Activated naive CD8-positive, alpha-beta T cell treated with anti-CD3 and anti-CD28 coated beads, Interleukin-2, amount 50 U/mL, for 24 hours (primary cell): ENCODE data around the gene BTBD18.

ENCODE experiments used
- ATAC-seq: fragments of 150-1000 bp; cut with Tn5 transposase; one replicate; pipeline ENCODE4 v1.10.0; 2021
- DNase-seq: peaks from one replicate; pipeline ENCODE4 v3.0.0; 2021
- H3K27ac Mint-ChIP-seq: one replicate; pipeline ENCODE4 v1.8.0; 2021; ENCODE audit warnings: mild to moderate bottlenecking, mixed read lengths
- H3K27me3 Mint-ChIP-seq: one replicate; pipeline ENCODE4 v1.8.0; 2021; ENCODE audit warnings: mixed read lengths
- H3K36me3 Mint-ChIP-seq: one replicate; pipeline ENCODE4 v1.8.0; 2021; ENCODE audit warnings: low read depth, mixed read lengths
- H3K4me1 Mint-ChIP-seq: one replicate; pipeline ENCODE4 v1.8.0; 2021; ENCODE audit warnings: mixed read lengths
- H3K4me3 Mint-ChIP-seq: one replicate; pipeline ENCODE4 v1.8.0; 2021; ENCODE audit warnings: mild to moderate bottlenecking, moderate library complexity, mixed read lengths
- H3K9me3 Mint-ChIP-seq: one replicate; pipeline ENCODE4 v1.8.0; 2021; ENCODE audit warnings: mixed read lengths

The BTBD18 gene

GRCh38 chr11:57781529-57781943 is 29.9 kb upstream of the BTBD18 start:
- no peak for DNase-seq
- H3K36me3 Mint-ChIP-seq = no peaks in the 10 kb centered on the region
- H3K4me1 Mint-ChIP-seq = peaks cover 18% of the 10 kb centered on the region
- no peaks in the 10 kb centered on the region for H3K27me3 Mint-ChIP-seq
- H3K9me3 Mint-ChIP-seq = no peaks in the 10 kb centered on the region
- H3K4me3 Mint-ChIP-seq = no peak overlapping the region
- H3K27ac Mint-ChIP-seq = no peak overlapping the region
- ATAC-seq = no peak

- DNase-seq (no peak), ATAC-seq (no peak)
- Mint-ChIP-seq H3K9me3 (no peaks in the 10 kb centered on the region), H3K27me3 (no peaks in the 10 kb centered on the region), H3K4me1 (peaks cover 23% of the 10 kb centered on the region), H3K27ac (no peak overlapping the region), H3K4me3 (no peak overlapping the region), H3K36me3 (no peaks in the 10 kb centered on the region)
These were observed 27.7 kb upstream of the BTBD18 start for GRCh38 chr11:57779276-57779675.

GRCh38 chr11:57778318-57779037 is 26.9 kb upstream of the BTBD18 start:
- H3K4me3 Mint-ChIP-seq = no peak overlapping the region
- H3K9me3 Mint-ChIP-seq = no peaks in the 10 kb centered on the region
- H3K27me3 Mint-ChIP-seq = no peaks in the 10 kb centered on the region
- DNase-seq (no peak), ATAC-seq (no peak)
- H3K27ac Mint-ChIP-seq = no peak overlapping the region
- H3K4me1 Mint-ChIP-seq = peaks cover 23% of the 10 kb centered on the region
- H3K36me3 Mint-ChIP-seq = no peaks in the 10 kb centered on the region

- H3K27ac Mint-ChIP-seq = no peak overlapping the region
These were observed 26.3 kb upstream of the BTBD18 start for GRCh38 chr11:57777969-57778317.

GRCh38 chr11:57776577-57777210 is 25.1 kb upstream of the BTBD18 start:
- ATAC-seq = no peak
- H3K9me3 Mint-ChIP-seq = no peaks in the 10 kb centered on the region
- H3K27me3 Mint-ChIP-seq = no peaks in the 10 kb centered on the region
- H3K4me1 Mint-ChIP-seq = peaks cover 16% of the 10 kb centered on the region
- no peaks in the 10 kb centered on the region for H3K36me3 Mint-ChIP-seq
- DNase-seq = no peak
- no peak overlapping the region for H3K27ac Mint-ChIP-seq
- H3K4me3 Mint-ChIP-seq = no peak overlapping the region

More at GRCh38 chr11:57777969-57778317, 26.3 kb upstream of the BTBD18 start:
- no peaks in the 10 kb centered on the region for H3K9me3 Mint-ChIP-seq
- ATAC-seq = no peak
- DNase-seq = no peak
- H3K4me1 Mint-ChIP-seq = peaks cover 23% of the 10 kb centered on the region
- no peak overlapping the region for H3K4me3 Mint-ChIP-seq
- H3K27me3 Mint-ChIP-seq = no peaks in the 10 kb centered on the region
- H3K36me3 Mint-ChIP-seq = no peaks in the 10 kb centered on the region

- no peaks in the 10 kb centered on the region for H3K36me3 Mint-ChIP-seq
- DNase-seq (no peak), ATAC-seq (no peak)
- H3K9me3 Mint-ChIP-seq = no peaks in the 10 kb centered on the region
- no peaks in the 10 kb centered on the region for H3K27me3 Mint-ChIP-seq
- no peak overlapping the region for H3K4me3 Mint-ChIP-seq
- H3K27ac Mint-ChIP-seq = no peak overlapping the region
- H3K4me1 Mint-ChIP-seq = peaks cover 10% of the 10 kb centered on the region
These were observed 24.5 kb upstream of the BTBD18 start for GRCh38 chr11:57776031-57776521.

GRCh38 chr11:57775491-57775890 is 23.9 kb upstream of the BTBD18 start:
- Mint-ChIP-seq H3K27ac (no peak overlapping the region), H3K9me3 (no peaks in the 10 kb centered on the region), H3K4me1 (peaks cover 10% of the 10 kb centered on the region), H3K4me3 (no peak overlapping the region), H3K27me3 (no peaks in the 10 kb centered on the region), H3K36me3 (no peaks in the 10 kb centered on the region)
- DNase-seq (no peak), ATAC-seq (no peak)

GRCh38 chr11:57773026-57773598 is 21.5 kb upstream of the BTBD18 start:
- H3K4me3 Mint-ChIP-seq = no peak overlapping the region
- no peaks in the 10 kb centered on the region for H3K9me3 Mint-ChIP-seq
- no peaks in the 10 kb centered on the region for H3K36me3 Mint-ChIP-seq
- ATAC-seq = no peak
- no peak for DNase-seq
- no peaks in the 10 kb centered on the region for H3K27me3 Mint-ChIP-seq
- H3K27ac Mint-ChIP-seq = no peak overlapping the region
- peaks cover 4% of the 10 kb centered on the region for H3K4me1 Mint-ChIP-seq

GRCh38 chr11:57772562-57772961 is 20.9 kb upstream of the BTBD18 start:
- DNase-seq (no peak), ATAC-seq (no peak)
- Mint-ChIP-seq H3K27me3 (no peaks in the 10 kb centered on the region), H3K4me3 (no peak overlapping the region), H3K9me3 (no peaks in the 10 kb centered on the region), H3K27ac (no peak overlapping the region), H3K4me1 (peaks cover 4% of the 10 kb centered on the region), H3K36me3 (no peaks in the 10 kb centered on the region)

- Mint-ChIP-seq H3K36me3 (peaks cover 2% of the 10 kb centered on the region), H3K9me3 (no peaks in the 10 kb centered on the region), H3K4me1 (peaks cover 4% of the 10 kb centered on the region), H3K27me3 (no peaks in the 10 kb centered on the region), H3K27ac (no peak overlapping the region), H3K4me3 (no peak overlapping the region)
- DNase-seq (no peak), ATAC-seq (no peak)
These were observed 19.7 kb upstream of the BTBD18 start for GRCh38 chr11:57771365-57771764.

GRCh38 chr11:57770793-57771192 is 19.2 kb upstream of the BTBD18 start:
- peaks cover 2% of the 10 kb centered on the region for H3K36me3 Mint-ChIP-seq
- H3K27ac Mint-ChIP-seq = no peak overlapping the region
- H3K4me1 Mint-ChIP-seq = peaks cover 4% of the 10 kb centered on the region
- no peak for ATAC-seq
- no peaks in the 10 kb centered on the region for H3K9me3 Mint-ChIP-seq
- no peak overlapping the region for H3K4me3 Mint-ChIP-seq
- H3K27me3 Mint-ChIP-seq = no peaks in the 10 kb centered on the region
- no peak for DNase-seq

GRCh38 chr11:57764972-57765371 is 13.4 kb upstream of the BTBD18 start:
- Mint-ChIP-seq H3K4me1 (peaks cover 27% of the 10 kb centered on the region), H3K36me3 (peaks cover 8% of the 10 kb centered on the region)
- no peak for ATAC-seq

GRCh38 chr11:57764566-57764965 is 12.9 kb upstream of the BTBD18 start:
- Mint-ChIP-seq H3K27ac (no peak overlapping the region), H3K4me1 (peaks cover 28% of the 10 kb centered on the region)

More at GRCh38 chr11:57764972-57765371, 13.4 kb upstream of the BTBD18 start:
- Mint-ChIP-seq H3K27ac (no peak overlapping the region), H3K9me3 (no peaks in the 10 kb centered on the region), H3K27me3 (no peaks in the 10 kb centered on the region), H3K4me3 (no peak overlapping the region)
- DNase-seq = no peak

GRCh38 chr11:57764021-57764420 is 12.4 kb upstream of the BTBD18 start:
- H3K27ac Mint-ChIP-seq = no peak overlapping the region
- ATAC-seq = no peak

More at GRCh38 chr11:57764566-57764965, 12.9 kb upstream of the BTBD18 start:
- ATAC-seq = no peak
- Mint-ChIP-seq H3K9me3 (no peaks in the 10 kb centered on the region), H3K27me3 (no peaks in the 10 kb centered on the region), H3K36me3 (peaks cover 8% of the 10 kb centered on the region), H3K4me3 (no peak overlapping the region)
- DNase-seq = no peak

GRCh38 chr11:57763568-57763967 is 11.9 kb upstream of the BTBD18 start:
- Mint-ChIP-seq H3K36me3 (peaks cover 8% of the 10 kb centered on the region), H3K27ac (no peak overlapping the region), H3K4me1 (peaks cover 28% of the 10 kb centered on the region), H3K9me3 (no peaks in the 10 kb centered on the region), H3K27me3 (no peaks in the 10 kb centered on the region), H3K4me3 (peak overlapping the region; percentile 59)
- DNase-seq (no peak), ATAC-seq (no peak)

More at GRCh38 chr11:57764021-57764420, 12.4 kb upstream of the BTBD18 start:
- Mint-ChIP-seq H3K27me3 (no peaks in the 10 kb centered on the region), H3K36me3 (peaks cover 8% of the 10 kb centered on the region), H3K4me1 (peaks cover 28% of the 10 kb centered on the region), H3K4me3 (no peak overlapping the region), H3K9me3 (no peaks in the 10 kb centered on the region)
- no peak for DNase-seq
